IMR-90 (cell line): Measurements from ENCODE around the gene KCNN3. TPM values are rescaled to one million over a fixed set of nuclear protein-coding genes. Genes with fewer than 3 reads are reported as not detected.

Experiments used
- ELK1 ChIP-seq: fragments of 150-350 bp; IDR thresholded peaks from 2 replicates; pipeline ENCODE4 v1.6.1; 2016; ENCODE audit warnings: low read depth, mild to moderate bottlenecking, low read length, moderate library complexity, borderline replicate concordance
- NFE2L2 ChIP-seq: fragments of 150-350 bp; IDR thresholded peaks from 2 replicates; pipeline ENCODE4 v1.6.1; 2016; ENCODE audit warnings: low read depth, mild to moderate bottlenecking, low read length
- POLR2A ChIP-seq: IDR thresholded peaks from 2 replicates; pipeline ENCODE4 v1.6.1; 2012; ENCODE audit warnings: mild to moderate bottlenecking, low read depth, low read length
- RCOR1 ChIP-seq: IDR thresholded peaks from 2 replicates; pipeline ENCODE4 v1.6.1; 2012; ENCODE audit warnings: mild to moderate bottlenecking, low read length, improper control_type of control experiment; ENCODE audit not compliant: insufficient replicate concordance
- polyA plus RNA-seq, 3 experiments: library from polyadenylated mRNA; depleted of rRNA; stranded (reverse); fragments of >200 nt; gene quantifications; 2 replicates each; pipeline ENCODE4 v1.2.3, GENCODE V29; 2012; ENCODE audit warnings: low replicate concordance in 1 of 3
- total RNA-seq: library from RNA; depleted of rRNA; stranded (reverse); fragments of >200 nt; gene quantifications from 2 replicates; pipeline ENCODE4 v1.2.3, GENCODE V29; 2012

Gene KCNN3
- total and polyA plus RNA-seq, 2 of the 4 experiments (the other 2 are of a cell fraction) = 0.02 TPM; not detected in 1

GRCh38 chr1:154802336-154802969, 67.6 kb downstream of the KCNN3 start (continued):
- TF ChIP-seq RCOR1 (no peak), ELK1 (no peak), NFE2L2 (no peak), POLR2A (no peak)
